LNCaP clone FGC (cell line): ENCODE results near the gene RGPD8.

Experiments
- DNase-seq: peaks from one replicate; pipeline ENCODE4 v3.0.0-alpha.2; 2011; ENCODE audit warnings: low read depth
- H3K4me3 ChIP-seq: 2 replicates; pipeline ENCODE4 v1.5.1; 2011; ENCODE audit warnings: mild to moderate bottlenecking, low read depth, low read length, control low read depth
- CTCF ChIP-seq: IDR thresholded peaks from 2 replicates; pipeline ENCODE4 v1.5.1; 2012; ENCODE audit warnings: mild to moderate bottlenecking; ENCODE audit not compliant: control insufficient read depth, insufficient read depth; ENCODE audit errors: extremely low read depth

The RGPD8 gene

DNA sequence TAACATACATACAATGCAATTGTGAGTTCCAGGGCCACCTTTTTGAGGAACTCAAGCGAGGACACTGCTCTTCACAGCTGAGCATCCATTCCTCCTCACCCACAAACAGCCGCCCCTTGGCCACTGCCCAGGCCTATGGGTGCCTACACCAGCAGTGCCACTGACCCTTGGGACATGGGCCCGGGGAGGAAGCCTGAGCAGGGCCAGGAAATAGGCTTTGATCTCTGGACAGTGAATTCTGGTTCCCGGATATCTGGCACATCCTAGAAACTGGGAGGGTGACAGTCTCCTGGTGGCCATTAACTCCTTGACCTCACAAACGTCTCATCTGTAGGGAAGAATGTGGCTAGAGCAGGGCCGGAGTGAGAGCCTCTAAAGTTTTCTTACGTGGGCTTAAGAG, 43.0 kb upstream of the RGPD8 start:
- no peak for TF ChIP-seq CTCF
- DNase-seq: no peak
- no peak overlapping the region for H3K4me3 ChIP-seq

DNA sequence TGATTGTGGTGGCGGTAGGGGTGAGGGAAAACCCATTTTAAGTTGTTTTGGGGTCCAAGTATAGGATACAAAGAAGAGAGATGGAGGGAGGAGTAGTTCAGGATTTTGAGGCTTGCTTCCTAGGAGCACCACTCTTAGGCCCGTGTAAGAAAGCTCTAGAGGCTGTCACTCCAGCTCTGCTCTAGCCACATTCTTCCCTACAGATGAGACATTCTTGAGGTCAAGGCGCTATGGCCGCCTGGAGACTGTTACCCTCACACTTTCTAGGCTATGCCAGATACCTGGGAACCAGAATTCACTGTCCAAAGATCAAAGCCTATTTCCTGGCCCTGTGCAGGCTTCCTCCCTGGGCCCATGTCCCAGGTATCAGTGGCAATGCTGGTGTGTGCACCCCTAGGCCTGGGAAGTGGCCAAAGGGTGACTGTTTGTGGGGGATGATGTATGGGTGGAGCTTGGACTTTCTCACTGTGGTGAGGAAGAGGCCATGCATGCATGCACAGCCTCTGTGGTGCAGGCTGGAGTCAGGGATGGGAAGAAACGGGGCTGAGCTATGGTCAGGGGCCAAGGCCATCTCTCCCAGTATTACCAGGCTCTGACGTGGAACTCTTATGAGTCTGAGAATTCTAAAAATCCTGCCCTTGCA, 41.5 kb upstream of the RGPD8 start:
- no peak for DNase-seq
- H3K4me3 ChIP-seq: no peak overlapping the region
- no peak for TF ChIP-seq CTCF

DNA sequence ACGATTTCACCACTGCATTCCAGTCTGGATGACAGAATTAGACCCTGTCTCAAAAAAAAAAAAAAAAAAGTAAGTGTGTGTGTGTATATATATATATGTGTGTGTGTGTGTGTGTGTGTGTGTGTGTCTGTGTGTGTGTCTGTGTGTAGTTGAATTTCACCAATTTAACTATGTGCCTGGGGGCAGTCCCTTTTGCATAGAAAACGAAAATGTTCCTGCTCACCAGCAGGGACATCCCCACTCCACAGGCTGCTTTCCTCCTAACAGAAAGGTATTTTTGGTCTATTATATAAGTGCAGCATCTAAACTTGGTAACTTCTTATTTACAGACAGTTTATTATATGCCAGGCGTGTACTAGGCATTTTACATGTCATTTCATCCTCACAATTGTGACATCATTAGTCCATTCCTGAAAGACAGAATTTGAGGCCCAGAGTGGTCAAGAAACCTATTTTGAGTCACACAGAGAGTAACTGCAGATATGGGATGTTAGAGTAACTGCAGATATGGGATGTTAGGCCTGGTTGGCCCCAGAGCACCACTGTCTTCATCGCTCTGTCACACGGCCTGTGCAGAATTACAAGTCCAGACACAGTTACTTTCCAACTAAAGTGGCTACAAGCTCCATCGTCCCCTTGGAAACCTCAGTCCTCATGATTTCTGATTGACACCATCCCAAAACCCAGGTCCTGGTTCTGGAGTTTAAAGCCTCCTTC, 39.3 kb upstream of the RGPD8 start:
- no peak overlapping the region for H3K4me3 ChIP-seq
- no peak for TF ChIP-seq CTCF
- no peak for DNase-seq

DNA sequence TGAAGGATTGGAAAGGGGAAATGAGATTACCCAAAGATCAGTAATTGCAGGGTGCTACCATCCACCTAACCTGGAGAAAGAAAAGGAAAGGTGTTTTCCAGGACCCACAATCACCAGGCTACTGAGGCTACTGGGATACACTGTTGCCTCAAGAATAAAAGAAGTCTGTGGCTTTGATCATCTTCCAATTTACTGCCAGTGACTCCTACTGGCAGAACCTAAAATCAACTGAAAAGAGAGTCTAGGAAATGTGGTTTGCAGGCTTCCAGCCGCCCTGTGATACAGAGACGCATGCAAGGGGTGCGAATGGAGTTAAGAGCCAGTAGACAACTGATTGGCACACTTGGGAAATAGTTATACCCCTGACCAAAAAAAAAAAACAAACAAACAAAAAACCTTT, 31.9 kb upstream of the RGPD8 start:
- H3K4me3 ChIP-seq: no peak overlapping the region
- no peak for DNase-seq

GRCh38 chr2:112463256-112463655, 29.8 kb upstream of the RGPD8 start:
- no peak for DNase-seq
- H3K4me3 ChIP-seq: no peak overlapping the region
- no peak for TF ChIP-seq CTCF

More for the DNA sequence above, 31.9 kb upstream of the RGPD8 start:
- 0 out of 2 replicates have a peak, but pooled peaks have one; percentile 9 for TF ChIP-seq CTCF

DNA sequence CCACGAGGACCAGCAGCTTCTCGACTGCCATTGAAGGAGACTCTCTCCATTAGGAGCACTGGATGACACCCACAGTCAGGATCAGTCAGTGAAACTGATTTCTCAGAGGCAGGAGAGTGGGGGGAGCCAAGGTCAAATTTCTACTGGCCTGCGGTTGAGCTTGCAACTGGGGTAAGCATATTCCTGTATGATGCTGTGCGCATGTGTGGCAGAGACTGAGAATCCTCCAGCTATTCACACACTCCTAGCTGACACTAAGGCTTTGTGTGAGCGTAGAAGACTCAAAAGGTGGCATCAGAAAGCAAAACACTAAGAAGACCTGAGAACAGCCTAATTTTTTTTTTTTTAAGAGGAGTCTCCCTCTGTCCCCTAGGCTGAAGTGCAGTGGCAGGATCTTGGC, 28.7 kb upstream of the RGPD8 start:
- TF ChIP-seq CTCF: no peak

More for the DNA sequence above, 28.7 kb upstream of the RGPD8 start:
- H3K4me3 ChIP-seq: no peak overlapping the region
- no peak for DNase-seq
